ENCODE measurements around the gene RSPH6A.

RSPH6A gene

DNA sequence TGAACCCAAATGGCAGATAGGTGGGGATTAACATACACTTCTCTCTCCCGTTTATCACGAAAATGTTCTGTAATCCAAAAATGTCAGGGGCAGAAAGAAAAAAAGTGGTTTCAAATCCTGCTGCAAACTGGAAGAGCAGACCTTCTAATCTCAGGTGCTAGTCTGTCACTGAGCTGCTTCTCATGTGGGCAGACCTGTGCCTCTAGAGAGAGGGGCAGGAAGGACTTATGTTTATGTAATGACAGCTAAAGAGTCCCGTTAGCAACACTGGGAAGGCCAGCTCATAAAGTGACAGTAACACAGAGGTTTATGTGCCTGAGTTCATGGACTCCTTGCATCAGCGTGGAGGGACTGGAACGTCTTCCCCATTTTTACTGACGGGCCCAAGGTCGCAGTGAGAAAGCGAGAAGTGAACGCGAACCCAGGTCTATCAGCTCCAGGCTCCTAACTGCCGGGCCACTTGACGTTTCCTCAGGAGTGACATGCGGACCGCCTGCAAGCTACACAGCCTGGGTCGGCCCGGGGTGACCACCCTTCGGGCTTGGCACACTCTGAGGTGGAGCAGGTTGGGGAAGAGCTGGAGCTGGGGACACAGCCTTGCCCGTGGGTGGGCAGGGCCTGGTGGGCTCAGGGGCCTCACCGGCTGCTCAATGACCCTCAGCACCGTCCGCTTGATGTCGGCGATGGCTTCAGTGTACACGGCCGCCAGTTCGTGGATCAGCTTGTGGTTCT lies 9.6 kb upstream of the RSPH6A start:
- no peak for DNase-seq

DNA sequence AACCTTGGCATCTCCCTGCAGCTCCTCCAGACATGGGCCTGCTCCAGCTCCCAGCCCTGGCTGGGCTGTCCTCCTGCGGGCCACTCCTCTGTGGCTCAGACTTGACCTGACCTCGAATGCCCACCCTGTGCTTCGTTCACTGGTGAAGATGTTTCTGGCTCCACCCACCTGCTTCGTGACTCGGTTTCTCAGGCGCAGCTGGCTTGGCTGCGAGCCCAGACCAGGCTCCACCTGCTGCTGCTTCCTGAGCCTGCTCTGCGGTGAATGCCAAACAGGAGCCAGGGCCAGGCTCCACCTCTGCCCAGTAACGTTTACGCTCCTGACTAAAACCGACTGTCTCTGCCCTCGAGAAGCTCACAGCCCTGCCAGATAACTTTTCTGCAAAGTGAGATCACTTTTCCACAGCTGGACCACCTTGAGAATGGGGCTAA lies 8.9 kb upstream of the RSPH6A start:
- peak; percentile 46 for DNase-seq

DNA sequence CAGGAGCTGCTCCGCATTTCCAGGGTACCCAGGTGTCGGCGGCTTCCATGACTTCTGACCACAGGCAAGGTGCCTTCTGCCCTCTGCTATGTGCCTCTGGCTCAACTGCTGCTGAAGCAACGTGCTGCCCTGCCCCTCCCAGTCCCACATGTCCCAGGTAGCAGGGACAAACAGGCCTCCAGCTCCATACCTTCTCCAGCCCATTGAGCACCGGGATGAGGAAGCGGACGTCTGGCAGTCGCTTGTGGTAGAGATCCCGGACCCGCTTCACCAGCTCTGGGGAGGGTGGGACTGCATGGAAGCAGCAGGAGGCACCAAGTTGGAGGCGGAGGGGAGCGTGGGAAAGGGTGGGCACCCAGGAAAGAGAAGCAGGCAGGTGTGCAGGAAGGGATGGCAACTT lies 8.1 kb upstream of the RSPH6A start:
- no peak for DNase-seq

DNA sequence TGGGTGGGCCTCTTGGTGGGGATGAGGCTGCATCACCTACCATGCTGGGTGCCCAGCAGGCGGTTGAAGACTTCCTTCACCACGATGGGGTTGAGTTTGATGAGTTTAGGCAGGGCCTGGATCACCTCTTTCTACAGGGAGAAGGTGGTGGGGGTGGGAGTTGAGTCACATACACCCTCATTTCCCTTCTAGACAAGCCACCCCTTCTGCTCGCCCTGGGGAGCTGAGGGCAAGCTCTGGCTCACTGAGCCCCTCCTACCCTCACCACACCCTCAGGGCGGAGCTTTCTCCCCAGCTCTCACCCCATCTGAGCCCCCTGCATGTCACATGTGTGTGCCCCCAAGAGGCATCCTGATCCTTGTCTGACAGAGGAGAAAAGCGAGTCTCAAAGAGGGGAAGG lies 7.6 kb upstream of the RSPH6A start:
- DNase-seq: no peak

DNA sequence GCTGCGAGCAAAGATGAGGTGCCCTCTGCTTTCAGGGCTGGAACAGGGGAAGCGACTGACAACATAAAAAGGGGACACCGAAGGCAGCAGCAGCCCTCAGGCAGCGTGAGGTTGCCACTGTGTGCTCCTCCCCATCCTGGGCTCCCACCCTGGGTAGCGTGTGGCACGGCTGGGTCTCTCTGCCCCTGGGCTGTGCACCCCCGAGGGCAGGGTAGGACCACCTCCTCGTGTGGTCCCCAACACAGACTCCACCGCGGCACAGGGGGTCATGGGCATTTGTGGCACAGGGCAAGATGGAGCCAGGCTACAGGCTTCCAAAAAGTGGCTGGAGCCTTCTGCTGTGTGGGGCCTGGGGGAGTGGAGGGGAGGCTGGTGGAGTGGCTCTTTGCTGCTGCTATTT lies 6.5 kb upstream of the RSPH6A start:
- no peak for DNase-seq

DNA sequence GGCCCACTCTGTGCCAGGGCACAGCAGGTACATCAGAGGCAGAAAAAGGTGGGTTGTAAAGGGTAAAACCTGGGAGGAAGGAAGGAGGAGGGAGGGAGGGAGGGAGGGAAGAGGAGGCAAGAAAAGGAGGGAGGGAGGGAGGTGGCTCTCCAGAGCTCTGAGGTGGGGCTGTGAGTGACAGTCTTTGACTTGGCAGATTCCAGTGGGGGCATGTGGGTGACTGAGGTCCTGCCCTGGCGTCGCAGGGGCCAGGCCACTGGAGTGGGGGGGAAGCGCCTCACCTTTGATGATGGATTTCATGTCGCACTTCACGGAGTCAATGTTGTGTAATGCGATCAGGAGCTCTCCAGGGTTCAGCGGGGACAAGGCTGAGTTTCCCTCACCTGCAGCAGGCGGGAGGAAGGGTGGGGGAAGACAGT lies 6.0 kb upstream of the RSPH6A start:
- no peak for DNase-seq

DNA sequence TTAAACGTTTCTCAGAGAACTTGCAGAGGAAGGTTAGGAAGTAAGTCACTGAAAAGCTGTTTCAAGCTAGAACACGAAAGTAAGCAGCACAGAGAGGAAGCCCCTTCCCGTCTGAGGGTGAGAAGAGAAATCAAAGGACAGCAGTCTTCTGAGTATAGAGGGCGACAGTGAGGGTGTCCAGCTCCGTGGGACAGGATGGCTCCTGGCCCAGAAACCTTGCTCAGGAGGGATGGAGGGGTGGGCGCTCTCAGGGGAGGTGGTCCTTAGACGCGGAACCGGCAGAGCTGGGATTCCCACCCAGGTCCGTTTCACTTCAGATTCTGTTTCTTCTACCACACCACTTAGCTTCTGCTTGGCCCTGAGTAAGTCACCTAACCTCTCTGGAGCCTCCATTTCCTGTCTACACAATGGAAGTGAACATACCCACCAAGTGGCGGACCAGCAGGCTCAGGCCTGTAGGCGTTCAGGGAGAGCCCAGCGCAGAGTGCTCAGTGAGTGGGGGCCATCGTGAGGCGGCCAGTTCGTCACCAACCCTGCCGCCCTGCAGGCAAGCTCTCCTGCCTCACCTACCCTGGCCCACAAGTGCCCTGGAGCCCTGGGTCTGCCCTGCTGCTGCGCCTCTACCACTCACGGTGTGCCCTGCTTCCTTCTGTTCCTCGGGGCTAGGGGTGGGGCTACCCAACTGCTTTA lies 5.5 kb upstream of the RSPH6A start:
- DNase-seq: no peak

DNA sequence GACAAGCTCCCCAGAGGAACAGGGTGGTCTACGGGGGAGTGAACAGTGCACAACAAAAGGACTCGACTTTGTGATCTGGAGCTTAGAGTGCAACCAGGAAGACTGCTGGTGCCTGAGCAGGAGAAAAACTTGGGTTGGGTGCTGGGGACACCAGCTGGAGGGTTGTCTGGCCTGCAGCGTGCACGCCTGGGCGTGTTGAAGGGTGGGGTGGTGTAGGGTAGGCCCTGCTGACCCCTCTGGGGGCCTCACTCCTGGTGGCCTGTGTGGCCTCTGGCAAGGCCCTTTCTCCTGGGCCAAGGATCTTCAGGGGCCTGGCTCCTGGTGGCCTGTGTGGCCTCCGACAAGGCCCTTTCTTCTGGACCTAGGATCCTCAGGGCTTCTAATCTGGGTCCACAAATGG lies 4.7 kb upstream of the RSPH6A start:
- no peak for DNase-seq

DNA sequence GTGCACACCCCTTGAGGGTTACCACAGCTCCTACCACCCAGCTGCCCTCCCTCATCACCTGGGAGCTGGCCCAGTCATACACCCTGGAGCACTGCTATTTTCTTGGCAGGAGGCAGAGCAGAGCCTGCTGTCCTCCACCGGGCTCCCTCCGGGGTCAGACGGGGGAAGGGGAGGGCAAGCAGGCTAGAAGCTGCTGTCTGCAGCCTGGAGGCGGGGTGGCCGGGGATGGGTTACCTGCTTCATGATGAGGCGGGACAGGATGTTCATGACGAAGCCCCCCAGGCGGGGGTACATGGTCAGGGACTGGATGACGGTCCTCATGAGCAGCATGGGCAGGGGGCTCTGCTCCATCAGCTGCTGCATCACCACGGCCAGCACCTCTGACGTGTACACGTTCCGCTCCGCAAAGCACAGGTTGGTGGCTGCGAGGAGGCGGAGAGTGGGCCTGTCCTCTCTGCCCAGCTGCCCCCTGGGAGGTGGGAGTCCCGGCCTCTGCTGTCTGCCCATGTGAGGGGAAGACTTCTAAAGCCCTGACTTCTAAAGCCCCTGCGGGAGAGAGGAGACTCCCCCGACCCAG lies 2.7 kb upstream of the RSPH6A start:
- DNase-seq: no peak

DNA sequence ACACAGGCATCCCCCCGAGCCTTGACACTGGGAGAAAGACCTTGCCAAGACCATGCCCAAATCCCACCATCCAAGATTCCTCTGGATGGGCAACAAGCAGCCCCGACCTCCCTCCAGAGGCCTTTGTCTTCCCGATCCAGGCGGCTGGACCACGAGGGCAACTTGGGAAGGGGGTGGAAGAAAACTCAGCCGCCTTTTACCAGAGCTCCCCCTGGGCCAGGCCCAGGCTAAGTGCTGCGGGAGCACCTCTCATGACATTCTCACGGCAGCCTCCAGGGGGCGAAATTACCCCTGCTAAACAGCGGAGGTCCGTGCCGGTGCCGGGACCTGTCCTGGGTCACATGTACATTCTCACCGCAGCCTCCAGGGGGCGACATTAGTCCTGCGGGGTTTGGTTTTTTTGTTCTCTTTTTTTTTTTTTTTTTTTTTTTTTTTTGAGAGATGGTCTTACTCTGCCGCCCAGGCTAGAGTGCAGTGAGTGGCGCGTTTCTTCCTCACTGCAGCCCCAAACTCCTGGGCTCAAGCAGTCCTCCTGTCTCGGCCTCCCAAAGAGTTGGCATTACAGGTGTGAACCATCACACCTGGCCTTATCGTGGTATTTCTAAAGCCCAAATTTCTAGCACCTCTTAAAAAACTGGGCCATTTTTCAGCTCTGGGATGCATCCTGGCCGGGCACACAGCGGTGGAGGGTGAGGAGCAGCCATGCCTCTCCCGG lies 2.1 kb upstream of the RSPH6A start:
- peak; percentile 70 for DNase-seq

DNA sequence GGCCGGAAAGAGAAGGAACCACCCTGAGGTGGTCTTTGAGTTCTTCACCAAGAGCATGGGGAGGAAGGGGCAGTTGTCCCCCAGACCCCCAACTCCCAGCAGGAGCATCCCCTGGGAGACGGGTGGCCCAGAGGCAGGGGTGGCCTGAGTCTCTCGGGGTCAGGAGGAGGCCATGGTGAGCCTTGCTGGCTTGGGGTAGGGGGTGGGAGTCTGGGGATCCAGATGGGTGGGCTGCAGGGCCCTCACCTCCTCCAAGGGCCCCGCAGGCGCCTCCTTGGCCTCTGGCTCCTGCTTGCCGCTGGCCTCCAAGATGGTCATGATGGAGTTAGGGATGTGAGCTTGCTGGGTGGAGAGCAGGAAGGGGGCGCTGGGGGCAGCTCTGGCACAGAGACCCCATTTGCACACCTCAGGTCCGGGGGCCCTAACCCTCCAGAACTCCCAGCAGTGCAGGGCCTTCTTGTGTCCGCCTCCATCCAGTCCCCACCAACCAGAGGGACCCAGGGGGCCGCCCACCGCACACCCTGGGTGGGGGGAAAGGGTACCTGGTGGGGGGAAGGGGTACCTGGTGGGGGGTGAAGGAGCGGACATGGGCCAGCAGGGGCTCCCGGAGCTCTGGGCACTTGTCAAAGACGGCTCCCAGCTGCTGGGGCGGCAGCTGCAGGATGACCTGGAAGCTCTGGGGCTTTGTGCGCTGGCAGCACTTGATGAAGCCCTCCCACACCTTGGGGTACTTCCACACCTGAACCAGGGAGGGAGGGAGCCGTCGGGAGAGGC lies 1.3 kb upstream of the RSPH6A start:
- no peak for DNase-seq

DNA sequence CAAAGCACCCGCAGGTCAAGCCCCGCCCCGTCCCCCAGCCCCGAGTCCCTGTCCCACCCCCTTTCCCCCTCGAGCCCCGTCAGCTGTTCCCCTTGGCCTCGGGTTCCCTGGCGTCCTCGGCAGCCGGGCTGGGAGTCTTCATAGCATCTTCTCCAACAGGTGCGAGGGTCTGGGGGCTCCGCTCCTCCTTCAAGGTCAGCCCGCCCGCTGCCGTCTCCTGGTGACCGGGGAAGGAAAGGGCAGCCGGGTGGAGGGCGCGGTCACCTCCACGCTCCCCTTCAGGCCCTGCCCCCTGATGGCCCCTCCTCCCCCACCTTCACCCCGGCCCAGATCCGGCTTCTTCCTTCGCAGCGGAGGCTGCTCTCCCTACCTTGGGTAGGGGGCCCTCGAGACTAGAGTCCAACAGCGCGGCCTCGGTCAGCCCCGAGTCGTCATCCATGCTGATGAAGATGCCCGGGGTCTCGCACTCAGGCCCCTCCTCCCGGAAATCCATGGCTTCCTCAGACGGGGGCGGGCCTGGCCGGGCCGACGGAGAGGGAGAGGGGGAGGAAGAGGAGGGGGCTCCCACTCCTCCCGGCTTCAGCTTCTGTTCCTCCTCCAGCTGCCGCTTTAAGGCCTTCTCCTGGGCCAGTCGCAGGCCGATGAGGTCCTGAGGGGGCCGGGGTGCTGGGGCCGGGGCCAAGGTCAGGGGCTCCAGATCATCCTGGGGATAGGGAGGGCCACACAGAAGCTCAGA lies 541 bp upstream of the RSPH6A start:
- no peak for DNase-seq

DNA sequence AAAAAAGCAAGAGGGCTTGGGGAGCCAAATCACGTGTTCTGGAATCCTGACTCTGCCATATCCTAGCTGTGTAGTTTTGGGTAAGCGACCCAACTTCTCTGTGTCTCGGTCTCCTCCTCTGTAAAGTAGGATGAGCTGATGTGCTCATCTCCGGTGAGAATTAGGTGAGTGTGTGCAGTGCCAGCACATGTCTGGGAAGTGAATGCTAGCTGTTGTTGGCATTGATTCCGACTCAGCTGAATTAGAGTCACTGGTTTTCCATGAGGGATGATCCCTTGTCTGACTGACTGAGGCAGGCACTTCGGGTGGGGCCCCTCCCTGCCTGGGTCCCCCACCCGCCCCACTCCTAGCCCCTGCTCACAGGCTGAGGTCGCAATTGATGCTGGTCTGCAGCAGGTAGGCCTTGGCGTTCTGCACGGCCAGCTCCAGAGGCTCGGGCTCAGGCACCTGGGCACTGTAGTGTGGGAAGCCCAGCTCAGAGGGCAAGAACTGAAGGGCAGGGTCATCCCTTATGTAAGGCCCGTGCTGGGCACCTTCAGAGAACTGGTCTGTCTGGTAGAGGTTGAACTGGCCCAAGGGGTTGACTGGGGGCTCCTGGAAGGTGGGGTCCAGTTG lies 835 bp downstream of the RSPH6A start:
- no peak for DNase-seq

DNA sequence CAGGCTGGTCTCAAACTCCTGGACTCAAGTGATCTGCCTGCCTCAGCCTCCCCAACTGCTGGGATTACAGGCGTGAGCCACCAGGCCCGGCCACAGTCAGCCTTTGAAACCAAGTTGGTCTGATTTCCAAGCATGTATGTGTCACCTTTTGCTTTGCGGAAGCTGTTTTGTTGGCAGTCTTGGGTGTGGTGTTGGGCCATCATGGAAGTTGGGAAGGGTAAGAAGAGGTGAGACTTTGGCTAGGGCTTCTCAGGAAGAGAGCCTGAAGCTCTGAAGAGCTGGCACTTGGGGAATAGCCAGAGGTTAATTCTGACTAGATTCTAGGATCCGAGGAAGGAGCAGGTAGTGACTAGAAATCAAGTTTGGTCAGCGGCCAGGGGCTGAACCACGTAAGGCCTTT lies 2.8 kb downstream of the RSPH6A start:
- no peak for DNase-seq

DNA sequence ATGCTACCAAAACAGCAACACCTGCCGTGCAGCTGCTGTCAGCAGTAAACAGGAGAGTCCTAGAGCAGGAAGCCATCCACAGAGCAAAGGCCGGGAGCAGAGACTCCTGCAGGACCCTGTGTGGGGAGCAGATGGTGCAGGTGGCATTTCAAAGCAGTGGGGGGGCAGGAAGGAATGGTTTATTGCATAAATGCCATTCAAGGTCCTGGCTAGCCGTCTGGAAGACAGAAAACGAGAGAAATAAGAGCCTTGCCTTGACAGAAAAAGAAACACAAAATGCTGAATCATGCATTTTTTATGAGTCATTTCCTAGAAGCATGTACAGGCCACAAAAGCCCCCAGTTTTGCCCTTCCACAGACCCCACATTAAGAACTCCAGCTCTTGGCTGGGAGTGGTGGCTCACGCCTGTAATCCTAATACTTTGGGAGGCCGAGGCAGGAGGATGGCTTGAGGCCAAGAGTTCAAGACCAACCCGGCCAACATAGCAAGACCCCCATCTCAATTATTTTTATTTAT lies 5.4 kb downstream of the RSPH6A start:
- no peak for DNase-seq

DNA sequence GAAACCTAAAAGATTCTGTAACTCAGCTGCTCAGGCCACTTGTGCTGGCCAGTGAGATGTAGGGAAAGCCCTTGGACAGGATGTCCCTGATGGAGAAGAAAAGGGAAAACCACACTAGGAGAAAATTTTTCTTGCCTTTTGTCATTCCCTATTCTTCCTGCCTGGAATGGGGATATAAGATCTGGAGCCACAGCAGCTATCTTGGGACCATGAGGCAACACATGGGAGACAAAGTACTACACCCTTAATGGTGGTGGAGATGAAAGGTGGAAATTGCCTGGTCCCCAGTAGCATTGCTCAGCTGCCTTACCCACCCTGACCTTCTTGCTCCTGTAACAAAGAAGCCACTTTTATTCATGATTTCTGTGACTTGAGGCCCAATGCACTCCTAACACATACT lies 9.4 kb downstream of the RSPH6A start:
- DNase-seq: no peak

DNA sequence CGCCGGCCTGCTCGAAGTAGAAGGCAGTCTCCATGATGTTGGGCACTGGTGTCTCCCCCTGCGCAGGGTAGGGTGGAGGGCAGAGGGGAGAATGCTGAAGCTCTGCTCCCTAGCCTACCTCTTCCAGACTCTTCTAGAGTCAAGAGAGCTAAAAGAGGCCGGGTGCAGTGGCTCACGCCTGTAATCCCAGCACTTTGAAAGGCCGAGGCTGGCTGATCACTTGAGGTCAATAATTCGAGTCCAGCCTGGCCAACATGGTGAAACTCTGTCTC lies 10.2 kb downstream of the RSPH6A start:
- no peak for DNase-seq

DNA sequence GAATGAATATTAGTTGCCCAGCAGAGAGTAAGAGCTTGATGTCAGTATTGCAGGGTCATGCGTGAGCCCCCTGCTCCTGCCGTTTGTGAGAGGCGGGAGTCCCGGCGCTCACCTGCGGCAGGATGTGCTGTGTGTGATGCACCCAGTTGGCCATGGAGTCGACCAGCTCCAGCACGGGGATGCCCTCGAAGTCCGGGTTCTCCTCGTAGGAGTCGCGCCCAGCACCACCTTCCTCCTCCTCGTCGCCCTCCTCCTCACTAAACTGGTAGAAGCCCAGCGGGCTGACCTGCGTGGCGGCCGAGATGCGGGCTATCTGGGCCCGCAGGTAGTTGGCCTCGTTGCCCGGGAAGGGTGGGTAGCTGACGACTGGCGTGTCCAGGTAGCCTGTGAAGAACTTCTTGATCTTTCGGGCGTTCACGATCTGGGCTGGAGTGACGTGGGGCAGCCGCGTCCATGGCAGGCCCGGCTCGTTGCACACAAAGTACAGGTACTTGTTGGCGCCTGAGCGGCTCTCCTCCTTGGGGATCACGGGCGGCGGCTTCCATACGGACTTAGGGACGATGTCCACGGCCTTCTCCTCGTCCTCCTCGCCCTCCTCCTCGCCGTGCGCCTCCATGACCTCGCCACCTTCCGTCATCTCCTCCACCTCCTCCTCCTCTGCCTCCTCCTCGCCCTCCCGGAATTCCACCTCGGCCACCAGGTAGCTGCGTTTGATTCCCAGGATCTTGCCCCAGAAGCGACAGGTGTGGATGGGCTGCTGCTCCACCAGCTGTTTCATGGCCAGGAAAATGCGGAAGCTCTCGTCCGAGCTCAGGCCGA lies 10.8 kb downstream of the RSPH6A start:
- DNase-seq: no peak

DNA sequence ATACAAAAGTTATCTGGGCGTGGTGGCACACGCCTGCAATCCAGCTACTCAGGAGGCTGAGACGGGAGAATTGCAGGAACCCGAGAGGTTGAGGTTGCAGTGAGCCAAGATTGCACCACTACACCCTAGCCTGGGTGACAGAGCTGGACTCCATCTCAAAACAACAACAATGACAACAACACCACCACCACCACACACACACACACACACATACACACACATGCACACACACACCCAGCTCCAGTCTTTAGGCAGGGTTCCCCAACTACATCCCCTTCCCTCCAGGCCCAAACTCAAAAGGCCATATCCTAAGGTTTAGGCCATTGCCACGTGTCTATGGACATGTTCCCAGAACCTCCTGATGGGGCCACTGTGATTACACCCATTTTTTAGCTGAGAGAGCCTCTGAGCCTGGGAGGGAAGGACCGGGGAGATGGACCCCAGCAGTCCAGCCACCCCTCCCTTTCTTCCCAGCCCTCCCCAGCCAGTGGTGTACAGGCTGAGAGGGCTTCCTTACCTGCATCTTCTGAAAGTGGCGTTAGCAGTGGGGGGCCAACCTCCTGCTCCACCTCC lies 13.4 kb downstream of the RSPH6A start:
- no peak for DNase-seq

DNA sequence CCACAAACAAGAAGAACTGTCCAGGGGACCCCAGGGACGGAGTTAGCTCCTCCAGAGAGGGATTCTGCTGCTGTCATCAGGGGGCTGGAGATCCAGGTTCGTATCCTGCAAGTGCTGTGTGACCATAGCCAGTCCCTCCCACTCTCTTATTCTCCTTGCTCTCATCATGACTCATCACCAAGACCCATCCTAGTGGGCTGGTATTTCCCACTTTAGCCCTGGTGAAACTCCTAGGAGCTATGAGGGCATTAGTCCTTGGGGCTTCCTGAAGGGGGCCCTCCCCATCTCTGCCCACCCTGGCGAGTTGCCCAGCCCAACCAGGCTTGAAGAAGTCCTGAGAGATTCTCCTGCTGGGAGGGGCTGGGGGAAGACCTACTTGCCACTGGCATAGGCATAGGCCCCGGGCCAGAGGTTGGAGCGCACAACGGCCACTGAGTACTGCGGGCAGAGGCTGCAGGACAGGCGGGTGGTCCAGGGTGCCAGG lies 15.0 kb downstream of the RSPH6A start:
- DNase-seq: no peak
